C4-2B (cell line): ENCODE data around the gene GAREM2.

ENCODE experiments used
- H3K27ac ChIP-seq: fragments of 450-650 bp; 2 replicates; pipeline ENCODE4 v1.5.1; 2017
- ZFX ChIP-seq: fragments of 450-650 bp; IDR thresholded peaks from 2 replicates; pipeline ENCODE4 v1.6.1; 2017
- TF ChIP-seq, protein P1 (sequence below): fragments of 450-650 bp; conservative IDR thresholded peaks from 2 replicates; pipeline ENCODE4 v1.5.1; 2017; ENCODE audit warnings: mild to moderate bottlenecking

Gene GAREM2

DNA sequence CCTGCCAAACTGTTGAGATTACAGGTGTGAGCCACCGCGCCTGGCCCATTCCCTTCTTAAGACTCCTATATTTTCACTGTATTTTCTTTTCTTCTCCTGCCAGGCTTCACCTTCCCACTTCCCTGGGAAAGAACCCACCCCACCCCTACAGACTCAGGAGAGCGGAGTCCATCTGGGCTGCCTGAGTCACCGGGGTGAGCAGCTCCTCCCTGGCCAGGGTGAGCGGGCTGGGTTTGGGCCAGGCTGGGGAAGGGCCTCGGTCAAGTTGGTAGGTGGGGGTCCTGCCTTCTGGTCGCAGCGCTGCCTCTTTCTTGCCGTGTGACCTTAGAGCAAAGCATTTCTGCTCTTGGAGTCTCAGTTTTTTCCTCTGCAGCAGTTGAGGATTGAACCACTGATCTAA lies 2.1 kb upstream of the GAREM2 start:
- no peak overlapping the region for H3K27ac ChIP-seq
- TF ChIP-seq ZFX, result no peak
- TF ChIP-seq, protein P1, sequence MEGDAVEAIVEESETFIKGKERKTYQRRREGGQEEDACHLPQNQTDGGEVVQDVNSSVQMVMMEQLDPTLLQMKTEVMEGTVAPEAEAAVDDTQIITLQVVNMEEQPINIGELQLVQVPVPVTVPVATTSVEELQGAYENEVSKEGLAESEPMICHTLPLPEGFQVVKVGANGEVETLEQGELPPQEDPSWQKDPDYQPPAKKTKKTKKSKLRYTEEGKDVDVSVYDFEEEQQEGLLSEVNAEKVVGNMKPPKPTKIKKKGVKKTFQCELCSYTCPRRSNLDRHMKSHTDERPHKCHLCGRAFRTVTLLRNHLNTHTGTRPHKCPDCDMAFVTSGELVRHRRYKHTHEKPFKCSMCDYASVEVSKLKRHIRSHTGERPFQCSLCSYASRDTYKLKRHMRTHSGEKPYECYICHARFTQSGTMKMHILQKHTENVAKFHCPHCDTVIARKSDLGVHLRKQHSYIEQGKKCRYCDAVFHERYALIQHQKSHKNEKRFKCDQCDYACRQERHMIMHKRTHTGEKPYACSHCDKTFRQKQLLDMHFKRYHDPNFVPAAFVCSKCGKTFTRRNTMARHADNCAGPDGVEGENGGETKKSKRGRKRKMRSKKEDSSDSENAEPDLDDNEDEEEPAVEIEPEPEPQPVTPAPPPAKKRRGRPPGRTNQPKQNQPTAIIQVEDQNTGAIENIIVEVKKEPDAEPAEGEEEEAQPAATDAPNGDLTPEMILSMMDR, result no peak

DNA sequence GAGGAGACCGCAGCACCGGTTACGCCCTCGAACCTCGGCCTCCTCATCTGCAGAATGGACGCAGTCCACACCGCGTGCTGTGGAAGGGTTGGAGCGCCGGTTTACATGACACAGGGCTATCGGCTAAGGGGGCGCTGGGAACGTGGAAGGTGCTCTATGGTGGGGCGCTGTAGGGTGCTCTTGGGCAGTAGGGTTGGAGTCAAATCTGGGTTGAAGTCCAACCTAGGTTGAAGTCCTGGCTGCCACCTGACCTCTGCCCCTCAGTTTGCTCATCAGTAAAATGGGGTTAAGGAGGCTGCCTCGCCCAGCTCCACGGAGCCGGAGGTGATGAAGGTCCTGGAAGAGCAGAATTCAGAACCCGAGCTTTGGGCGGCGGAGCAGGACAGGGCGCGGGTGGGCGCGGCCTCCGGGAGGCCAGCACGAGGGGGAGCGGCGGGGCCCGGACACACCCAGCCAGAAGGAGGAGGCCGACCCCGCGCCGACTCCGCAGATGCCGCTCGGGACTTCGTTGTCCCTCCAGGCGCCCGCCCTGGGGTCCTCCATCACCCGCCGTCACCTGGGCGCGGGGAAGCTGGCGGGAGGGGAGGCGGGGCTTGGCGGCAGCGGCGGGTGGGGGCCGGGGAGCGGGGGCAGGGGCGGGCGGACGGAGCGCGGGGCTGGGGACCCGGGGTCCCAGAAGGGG lies 558 bp upstream of the GAREM2 start:
- TF ChIP-seq ZFX, result no peak
- TF ChIP-seq, protein P1, result no peak
- H3K27ac ChIP-seq, result no peak overlapping the region

DNA sequence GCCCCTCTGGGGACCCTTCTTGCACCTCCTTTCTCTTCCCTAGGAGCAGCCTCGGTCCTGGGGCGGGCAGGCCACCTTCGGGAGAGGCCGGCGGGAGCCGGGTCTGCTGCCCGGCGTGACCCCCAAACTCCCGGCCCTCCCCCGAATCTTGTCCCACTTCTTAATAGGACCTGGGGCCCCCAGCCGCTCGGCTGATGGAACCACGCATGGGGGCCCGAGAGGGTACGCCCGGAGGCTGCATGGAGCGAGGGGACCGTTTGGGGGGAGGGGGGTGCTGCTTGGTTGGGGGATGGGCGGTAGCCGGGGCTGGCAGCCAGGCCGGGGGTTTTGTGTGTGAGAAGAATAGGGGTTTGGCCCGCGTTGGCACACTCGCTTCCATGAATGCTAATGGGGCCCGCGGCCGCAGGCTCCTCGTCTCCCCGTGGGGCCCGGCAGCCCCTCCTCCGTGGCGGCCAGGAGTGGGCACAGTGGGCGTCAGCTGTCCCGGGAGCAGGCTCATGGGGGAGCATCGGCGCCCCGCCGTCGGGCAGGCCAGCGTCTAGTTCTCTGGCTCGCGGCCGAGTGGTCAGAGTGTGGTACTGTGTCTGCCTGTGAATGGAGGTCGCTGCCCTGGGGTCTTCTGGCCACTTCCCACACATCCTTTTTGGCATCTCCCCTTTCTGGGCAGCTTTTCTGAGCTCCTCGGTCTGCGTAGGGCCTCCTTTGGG lies 1.0 kb downstream of the GAREM2 start:
- no peak overlapping the region for H3K27ac ChIP-seq
- TF ChIP-seq ZFX, result no peak

DNA sequence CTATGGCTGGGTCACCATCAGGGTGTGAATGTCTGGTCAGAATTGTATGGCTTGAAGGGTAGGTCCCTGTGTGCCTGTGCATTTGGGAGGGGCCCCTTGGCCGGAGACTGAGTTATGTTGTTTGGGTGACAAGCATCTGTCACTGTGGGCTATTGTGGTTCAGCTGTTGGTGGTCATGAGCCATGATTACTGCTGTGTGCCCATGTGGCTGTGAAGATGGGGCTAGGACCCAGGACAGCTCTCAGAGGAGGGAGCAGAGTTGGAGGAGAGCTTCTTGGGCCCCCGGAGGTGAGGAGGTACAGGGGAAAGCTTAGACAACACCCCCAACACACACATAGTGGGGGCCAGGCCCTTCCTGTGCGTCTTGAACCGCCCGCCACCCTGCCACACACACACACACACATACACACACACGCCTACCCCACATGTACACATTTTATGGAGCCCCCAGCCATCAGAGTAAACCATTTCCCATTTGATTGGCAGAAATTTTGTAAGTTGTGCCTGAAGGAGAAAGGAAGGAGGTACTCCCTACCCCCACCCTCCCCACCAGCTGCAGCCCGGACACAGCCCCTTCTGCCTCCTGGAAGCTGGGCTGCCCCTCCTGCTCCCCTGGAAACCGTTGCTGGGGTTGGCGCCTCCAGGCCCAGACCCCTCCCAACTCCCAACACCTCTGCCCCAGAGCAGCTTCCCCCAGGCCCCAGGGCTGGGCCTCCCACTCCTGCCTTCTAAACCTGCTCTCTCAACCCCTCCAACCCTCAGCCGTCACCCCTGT lies 2.0 kb downstream of the GAREM2 start:
- H3K27ac ChIP-seq, result no peak overlapping the region
- TF ChIP-seq ZFX, result no peak
- TF ChIP-seq, protein P1, result no peak

DNA sequence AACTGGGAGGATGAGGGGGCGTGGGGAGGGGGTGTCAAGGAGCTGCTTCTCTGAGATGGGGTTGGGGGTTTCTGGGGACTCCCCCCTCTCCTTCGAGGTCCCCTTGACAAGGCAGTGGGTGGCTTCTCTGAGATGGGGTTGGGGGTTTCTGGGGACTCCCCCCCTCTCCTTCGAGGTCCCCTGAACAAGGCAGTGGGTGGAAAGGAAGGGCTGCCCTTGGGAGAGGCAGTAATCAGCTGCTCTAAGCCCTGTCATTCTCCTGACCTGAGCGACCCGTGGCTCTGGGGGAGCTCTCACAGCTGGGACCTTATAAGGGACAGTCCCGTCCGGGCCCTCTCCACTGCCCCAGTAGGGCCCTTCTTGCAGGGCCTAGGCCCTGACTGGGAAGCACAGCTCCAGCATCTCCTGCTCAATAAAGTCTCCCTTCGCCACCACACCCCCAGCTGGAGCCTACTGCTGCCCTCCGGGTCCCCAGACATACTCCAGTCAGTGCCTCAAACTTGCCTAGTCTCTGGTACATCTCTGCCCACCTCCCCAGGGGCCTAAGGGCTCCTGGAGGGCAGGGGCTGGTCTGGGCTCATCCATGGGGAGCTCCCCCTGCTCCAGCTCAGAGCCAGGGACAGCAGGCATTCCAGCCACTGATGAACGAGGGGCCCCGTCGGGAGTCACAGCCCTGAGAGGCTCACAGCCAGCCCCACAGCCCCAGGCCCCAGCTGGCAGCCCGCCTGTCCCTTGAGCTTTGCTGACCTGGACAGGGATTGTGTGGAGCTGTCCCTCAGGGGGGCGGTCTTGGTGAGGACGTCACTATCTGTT lies 2.8 kb downstream of the GAREM2 start:
- TF ChIP-seq, protein P1, result no peak
- no peak for TF ChIP-seq ZFX
- H3K27ac ChIP-seq, result no peak overlapping the region

DNA sequence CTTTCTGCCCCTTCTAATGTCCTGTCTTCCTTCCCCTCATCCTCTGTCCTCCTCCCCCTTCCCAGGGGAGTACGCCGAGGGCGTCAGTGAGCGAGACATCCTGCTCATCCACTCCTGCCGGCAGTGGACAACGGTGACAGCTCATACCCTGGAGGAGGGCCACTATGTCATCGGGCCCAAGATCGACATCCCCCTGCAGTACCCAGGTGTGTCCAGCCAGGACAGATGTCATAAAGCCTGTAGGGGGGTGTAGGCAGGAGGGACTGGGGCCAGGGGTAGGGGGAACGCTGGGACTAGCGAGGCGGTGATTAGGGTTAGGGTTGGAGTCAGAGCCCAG lies 3.4 kb downstream of the GAREM2 start:
- TF ChIP-seq ZFX, result no peak
- TF ChIP-seq, protein P1, result no peak
- no peak overlapping the region for H3K27ac ChIP-seq

DNA sequence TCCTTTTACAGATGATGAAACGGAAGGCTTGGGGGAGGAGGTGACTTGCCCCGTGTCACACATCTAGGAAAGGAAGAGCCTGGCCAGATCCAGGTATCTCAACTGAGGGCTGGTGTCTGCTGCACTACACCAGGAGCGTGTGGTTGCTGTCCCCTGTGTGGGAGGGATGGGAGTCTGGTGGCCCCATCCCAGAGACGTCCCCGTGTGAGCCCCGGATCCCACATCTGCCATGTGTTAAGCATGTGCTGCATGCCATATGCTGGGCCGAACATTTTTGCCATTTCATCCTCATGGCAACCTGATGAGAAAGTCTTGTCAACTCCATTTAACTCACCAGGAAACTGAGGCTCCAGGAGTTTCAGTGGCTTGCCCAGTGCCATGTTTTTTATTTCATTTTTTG lies 4.2 kb downstream of the GAREM2 start:
- no peak overlapping the region for H3K27ac ChIP-seq
- no peak for TF ChIP-seq ZFX
- TF ChIP-seq, protein P1, result no peak
